ENCODE measurements around the gene SMIM29.
"Not testable (repeated sequence)": the region's sequence is repeated elsewhere in the genome, so short reads cannot be mapped to it uniquely, and the experiment has no call there.

Gene SMIM29

GRCh38 chr6:34249469-34250261, 859 bp upstream of the SMIM29 start:
- Histone ChIP-seq H3K27me3 (ENCODE audit: low read depth) (no peaks in the 10 kb centered on the region), H3K36me3 (replicated peaks) (peaks cover 6% of the 10 kb centered on the region), H3K4me1 (peaks cover 20% of the 10 kb centered on the region), H3K4me3 (peak overlapping the region; percentile 72), H3K9me3 (no peaks in the 10 kb centered on the region)
- no peak for DNase-seq (ENCODE audit: low spot score in 2 of 2)
- in situ Hi-C loops (cut with MboI; ENCODE audit: low sequenced_read_pairs): loop anchor here (5.0 to 10.0 kb wide), 2 partner anchors 168 to 355 kb away; no protein-coding TSS in a partner anchor

GRCh38 chr6:34248198-34248726, 544 bp downstream of the SMIM29 start:
- Histone ChIP-seq H3K4me1 (peaks cover 20% of the 10 kb centered on the region), H3K9me3 (no peaks in the 10 kb centered on the region), H3K4me3 (peak overlapping the region; percentile 72), H3K27me3 (ENCODE audit: low read depth) (no peaks in the 10 kb centered on the region), H3K36me3 (replicated peaks) (peaks cover 20% of the 10 kb centered on the region)
- in situ Hi-C loops (cut with MboI; ENCODE audit: low sequenced_read_pairs): loop anchor here (5.0 to 10.0 kb wide), 2 partner anchors 169 to 357 kb away; no protein-coding TSS in a partner anchor
- DNase-seq (ENCODE audit: low spot score in 2 of 2): peak in 1 of 2 experiments; percentile 62

- DNase-seq (ENCODE audit: low spot score in 2 of 2): peak in 1 of 2 experiments; percentile 27
- peaks cover 19% of the 10 kb centered on the region for H3K4me1 ChIP-seq
- H3K4me3 ChIP-seq: peak overlapping the region; percentile 72
- peaks cover 26% of the 10 kb centered on the region for H3K36me3 ChIP-seq (replicated peaks)
- H3K27me3 ChIP-seq (ENCODE audit: low read depth): no peaks in the 10 kb centered on the region
- no peaks in the 10 kb centered on the region for H3K9me3 ChIP-seq
- in situ Hi-C loops (cut with MboI; ENCODE audit: low sequenced_read_pairs): loop anchor here (5.0 to 10.0 kb wide), 2 partner anchors 170 to 357 kb away; no protein-coding TSS in a partner anchor
These were observed 1.2 kb downstream of the SMIM29 start for GRCh38 chr6:34247481-34248197.

- DNase-seq (ENCODE audit: low spot score in 2 of 2): peak; percentile 32 to 78
- Histone ChIP-seq H3K9me3 (no peaks in the 10 kb centered on the region), H3K27me3 (ENCODE audit: low read depth) (no peaks in the 10 kb centered on the region), H3K4me1 (peaks cover 15% of the 10 kb centered on the region), H3K4me3 (no peak overlapping the region), H3K36me3 (replicated peaks) (peaks cover 35% of the 10 kb centered on the region)
- in situ Hi-C loops (cut with MboI; ENCODE audit: low sequenced_read_pairs): loop anchor here (5.0 to 10.0 kb wide), 2 partner anchors 171 to 358 kb away; no protein-coding TSS in a partner anchor
These were observed 2.0 kb downstream of the SMIM29 start for GRCh38 chr6:34246563-34247391.

- Histone ChIP-seq H3K36me3 (replicated peaks) (peaks cover 41% of the 10 kb centered on the region), H3K4me3 (no peak overlapping the region), H3K9me3 (no peaks in the 10 kb centered on the region), H3K27me3 (ENCODE audit: low read depth) (no peaks in the 10 kb centered on the region), H3K4me1 (peaks cover 15% of the 10 kb centered on the region)
- DNase-seq (ENCODE audit: low spot score in 2 of 2): no peak
- in situ Hi-C loops (cut with MboI; ENCODE audit: low sequenced_read_pairs): loop anchor here (5.0 to 10.0 kb wide), 2 partner anchors 171 to 359 kb away; no protein-coding TSS in a partner anchor
These were observed 2.6 kb downstream of the SMIM29 start for GRCh38 chr6:34246249-34246562.

- not testable (repeated sequence) for H3K9me3 ChIP-seq; DNase-seq (ENCODE audit: low spot score in 2 of 2); H3K4me3 ChIP-seq; H3K27me3 ChIP-seq (ENCODE audit: low read depth)
- Histone ChIP-seq H3K36me3 (replicated peaks) (peaks cover 45% of the 10 kb centered on the region), H3K4me1 (peaks cover 15% of the 10 kb centered on the region)
- in situ Hi-C loops (cut with MboI; ENCODE audit: low sequenced_read_pairs): loop anchor here (5.0 to 10.0 kb wide), 2 partner anchors 172 to 359 kb away; no protein-coding TSS in a partner anchor
These were observed 3.1 kb downstream of the SMIM29 start for GRCh38 chr6:34245761-34246140.

- DNase-seq (ENCODE audit: low spot score in 2 of 2); H3K27me3 ChIP-seq (ENCODE audit: low read depth); H3K4me3 ChIP-seq; H3K9me3 ChIP-seq: not testable (repeated sequence)
- in situ Hi-C loops (cut with MboI; ENCODE audit: low sequenced_read_pairs): loop anchor here (5.0 to 10.0 kb wide), 2 partner anchors 172 to 360 kb away; no protein-coding TSS in a partner anchor
- Histone ChIP-seq H3K4me1 (peaks cover 15% of the 10 kb centered on the region), H3K36me3 (replicated peaks) (peaks cover 51% of the 10 kb centered on the region)
These were observed 3.6 kb downstream of the SMIM29 start for GRCh38 chr6:34245032-34245760.

- Histone ChIP-seq H3K36me3 (replicated peaks) (peaks cover 61% of the 10 kb centered on the region), H3K4me1 (peaks cover 9% of the 10 kb centered on the region), H3K9me3 (no peaks in the 10 kb centered on the region), H3K27me3 (ENCODE audit: low read depth) (no peaks in the 10 kb centered on the region), H3K4me3 (no peak overlapping the region)
- in situ Hi-C loops (cut with MboI; ENCODE audit: low sequenced_read_pairs): loop anchor here (10.0 kb wide), 1 partner anchor 361 kb away; no protein-coding TSS in a partner anchor
- DNase-seq (ENCODE audit: low spot score in 2 of 2): peak in 1 of 2 experiments; percentile 37
These were observed 4.6 kb downstream of the SMIM29 start for GRCh38 chr6:34243901-34244884.

GRCh38 chr6:34243131-34243771, 5.6 kb downstream of the SMIM29 start:
- H3K4me3 ChIP-seq: no peak overlapping the region
- H3K36me3 ChIP-seq (replicated peaks): peaks cover 68% of the 10 kb centered on the region
- DNase-seq (ENCODE audit: low spot score in 2 of 2): no peak
- H3K9me3 ChIP-seq: no peaks in the 10 kb centered on the region
- in situ Hi-C loops (cut with MboI; ENCODE audit: low sequenced_read_pairs): loop anchor here (10.0 kb wide), 1 partner anchor 362 kb away; no protein-coding TSS in a partner anchor
- peaks cover 13% of the 10 kb centered on the region for H3K4me1 ChIP-seq
- H3K27me3 ChIP-seq (ENCODE audit: low read depth): no peaks in the 10 kb centered on the region

GRCh38 chr6:34242252-34243130, 6.3 kb downstream of the SMIM29 start:
- Histone ChIP-seq H3K4me3 (no peak overlapping the region), H3K27me3 (ENCODE audit: low read depth) (no peaks in the 10 kb centered on the region), H3K4me1 (peaks cover 8% of the 10 kb centered on the region), H3K9me3 (no peaks in the 10 kb centered on the region), H3K36me3 (replicated peaks) (peaks cover 71% of the 10 kb centered on the region)
- in situ Hi-C loops (cut with MboI; ENCODE audit: low sequenced_read_pairs): loop anchor here (10.0 kb wide), 1 partner anchor 362 kb away; no protein-coding TSS in a partner anchor
- no peak for DNase-seq (ENCODE audit: low spot score in 2 of 2)
